ENCODE results near the gene OR10T2. TPM values are rescaled to one million over a fixed set of nuclear protein-coding genes. Genes with fewer than 3 reads are reported as not detected.

The OR10T2 gene
- total RNA-seq, 4 donors from 2014 or later: not detected

- Histone ChIP-seq H3K27ac (no peak overlapping the region), H3K27me3 (no peaks in the 10 kb centered on the region), H3K4me3 (no peak overlapping the region), H3K9me3 (peaks cover 0 to 24% (median 13%) of the 10 kb centered on the region in 3 donors), H3K4me1 (no peaks in the 10 kb centered on the region), H3K36me3 (no peaks in the 10 kb centered on the region)
- WGBS, 2 donors: 50 to 52% methylated on average over 3 to 6 of the region's 6 CpGs
- no peak for TF ChIP-seq POLR2A (IDR thresholded peaks at IDR 0.05)
- no peak for TF ChIP-seq CTCF (IDR thresholded peaks at IDR 0.05)
- intact Hi-C loops (cut with DNase I): no loop called here
- DNase-seq: no peak
These were observed 27.9 kb downstream of the OR10T2 start for GRCh38 chr1:158371188-158371953.

- H3K36me3 ChIP-seq: no peaks in the 10 kb centered on the region
- H3K27me3 ChIP-seq: no peaks in the 10 kb centered on the region
- DNase-seq: no peak
- H3K9me3 ChIP-seq: peaks cover 0 to 9% (median 5%) of the 10 kb centered on the region in 3 donors
- intact Hi-C loops (cut with DNase I): no loop called here
- H3K4me1 ChIP-seq: no peaks in the 10 kb centered on the region
- H3K4me3 ChIP-seq: no peak overlapping the region
- TF ChIP-seq CTCF (IDR thresholded peaks at IDR 0.05) (no peak), POLR2A (IDR thresholded peaks at IDR 0.05) (no peak)
- no peak overlapping the region for H3K27ac ChIP-seq
These were observed 32.5 kb downstream of the OR10T2 start for GRCh38 chr1:158366783-158367182.

- H3K4me1 ChIP-seq: no peaks in the 10 kb centered on the region
- intact Hi-C loops (cut with DNase I): no loop called here
- no peak overlapping the region for H3K4me3 ChIP-seq
- TF ChIP-seq CTCF (IDR thresholded peaks at IDR 0.05) (no peak), POLR2A (IDR thresholded peaks at IDR 0.05) (no peak)
- no peak overlapping the region for H3K27ac ChIP-seq
- no peaks in the 10 kb centered on the region for H3K9me3 ChIP-seq
- DNase-seq: no peak
- no peaks in the 10 kb centered on the region for H3K27me3 ChIP-seq
- WGBS, 2 donors: 60 to 75% methylated on average over 1 of the region's 1 CpG
- H3K36me3 ChIP-seq: no peaks in the 10 kb centered on the region
These were observed 36.3 kb downstream of the OR10T2 start for GRCh38 chr1:158362941-158363340.

- Histone ChIP-seq H3K27ac (no peak overlapping the region), H3K4me1 (no peaks in the 10 kb centered on the region), H3K9me3 (no peaks in the 10 kb centered on the region), H3K27me3 (no peaks in the 10 kb centered on the region), H3K4me3 (no peak overlapping the region), H3K36me3 (no peaks in the 10 kb centered on the region)
- intact Hi-C loops (cut with DNase I): no loop called here
- no peak for DNase-seq
- WGBS, 2 donors: 9 to 36% methylated on average over 1 of the region's 1 CpG
- TF ChIP-seq CTCF (IDR thresholded peaks at IDR 0.05) (no peak), POLR2A (IDR thresholded peaks at IDR 0.05) (no peak)
These were observed 36.8 kb downstream of the OR10T2 start for GRCh38 chr1:158362482-158362881.

GRCh38 chr1:158357441-158357840, 41.8 kb downstream of the OR10T2 start:
- TF ChIP-seq POLR2A (IDR thresholded peaks at IDR 0.05) (no peak), CTCF (IDR thresholded peaks at IDR 0.05) (no peak)
- 80 to 81% methylated on average over 1 of the region's 1 CpG for WGBS, 2 donors
- no peaks in the 10 kb centered on the region for H3K4me1 ChIP-seq
- no peaks in the 10 kb centered on the region for H3K9me3 ChIP-seq
- H3K36me3 ChIP-seq: no peaks in the 10 kb centered on the region
- intact Hi-C loops (cut with DNase I): no loop called here
- no peak overlapping the region for H3K27ac ChIP-seq
- H3K27me3 ChIP-seq: no peaks in the 10 kb centered on the region
- no peak overlapping the region for H3K4me3 ChIP-seq
- no peak for DNase-seq

All from esophagus squamous epithelium (tissue), 5 donors.